AG04449 (cell line): ENCODE results near the gene CCP110.

Experiments
- CTCF ChIA-PET: fragments of 350-600 bp; formaldehyde crosslinking; extraction: SDS; loops from one replicate; lab custom pipeline; 2021; ENCODE audit warnings: antibody characterized with exemption; lab: Yijun Ruan, JAX
- POLR2A ChIA-PET: fragments of 400-600, 350-600 bp; formaldehyde crosslinking; extraction: SDS; loops from one replicate; lab custom pipeline; 2020; ENCODE audit warnings: antibody characterized with exemption, inconsistent platforms; lab: Yijun Ruan, JAX
- DNase-seq: peaks from one replicate; pipeline ENCODE4 v3.0.0-alpha.2; 2010; ENCODE audit warnings: low read depth, low spot score
- H3K4me3 ChIP-seq: 2 replicates; pipeline ENCODE4 v1.5.1; 2011; ENCODE audit warnings: low read depth, mild to moderate bottlenecking, control low read depth, low read length
- CTCF ChIP-seq: IDR thresholded peaks from one replicate; pipeline ENCODE4 v1.5.1; 2011; ENCODE audit warnings: mild to moderate bottlenecking, moderate library complexity, low read length, control low read depth, inconsistent platforms; ENCODE audit not compliant: insufficient read depth; ENCODE audit errors: missing control alignments

CCP110 gene

GRCh38 chr16:19549673-19550072, 25.9 kb downstream of the CCP110 start:
- DNase-seq: no peak
- no peak overlapping the region for H3K4me3 ChIP-seq
- TF ChIP-seq CTCF: no peak
- ChIA-PET POLR2A (no interaction called here), CTCF (interaction anchor here (0.9 to 2.7 kb wide), 4 partner anchors 9 to 34 kb away, joined by 3 to 9 read pairs (median 4); no protein-coding TSS in a partner anchor)

GRCh38 chr16:19555186-19555937, 31.6 kb downstream of the CCP110 start, which contains the start of gene VPS35L:
Gene VPS35L (plus strand): TSS chr16:19555703. CDS start chr16:19555730, 27 bp downstream.
- peak; percentile 90 for DNase-seq
- CTCF ChIA-PET: interaction anchor here (0.5 to 10.5 kb wide), 20 partner anchors 9 to 572 kb away, joined by 3 to 103 read pairs (median 4); partner anchors contain the start of genes CCP110 and GPRC5B
- peak; percentile 84 for TF ChIP-seq CTCF
- peak within 1 kb of the TSS; percentile 91 for H3K4me3 ChIP-seq
- POLR2A ChIA-PET: interaction anchor here (0.7 to 1.6 kb wide), 7 partner anchors 11 to 316 kb away, joined by 3 to 4 read pairs (median 3); partner anchors contain the start of gene CCP110

- no peak for DNase-seq
- no peak for TF ChIP-seq CTCF
- peak overlapping the region; percentile 91 for H3K4me3 ChIP-seq
- ChIA-PET CTCF (interaction anchor here (0.8 to 10.5 kb wide), 21 partner anchors 8 to 828 kb away, joined by 3 to 103 read pairs (median 4); partner anchors contain the start of gene GPRC5B), POLR2A (interaction anchor here (0.7 to 1.6 kb wide), 7 partner anchors 12 to 315 kb away, joined by 3 to 4 read pairs (median 3); partner anchors contain the start of gene CCP110)
These were observed 32.4 kb downstream of the CCP110 start for GRCh38 chr16:19555938-19556771.

GRCh38 chr16:19559242-19559910, 35.6 kb downstream of the CCP110 start:
- TF ChIP-seq CTCF: peak; percentile 24
- H3K4me3 ChIP-seq: no peak overlapping the region
- CTCF ChIA-PET: interaction anchor here (0.8 to 10.5 kb wide), 12 partner anchors 9 to 470 kb away, joined by 3 to 103 read pairs (median 5); partner anchors contain the start of gene GPRC5B
- POLR2A ChIA-PET: no interaction called here
- peak; percentile 19 for DNase-seq

GRCh38 chr16:19560078-19560477, 36.3 kb downstream of the CCP110 start:
- H3K4me3 ChIP-seq: no peak overlapping the region
- CTCF ChIA-PET: interaction anchor here (0.8 to 10.5 kb wide), 10 partner anchors 10 to 326 kb away, joined by 3 to 103 read pairs (median 4); partner anchors contain the start of gene GPRC5B
- POLR2A ChIA-PET: no interaction called here
- DNase-seq: no peak
- TF ChIP-seq CTCF: no peak
